ENCODE data around the gene AQP6.

DNA sequence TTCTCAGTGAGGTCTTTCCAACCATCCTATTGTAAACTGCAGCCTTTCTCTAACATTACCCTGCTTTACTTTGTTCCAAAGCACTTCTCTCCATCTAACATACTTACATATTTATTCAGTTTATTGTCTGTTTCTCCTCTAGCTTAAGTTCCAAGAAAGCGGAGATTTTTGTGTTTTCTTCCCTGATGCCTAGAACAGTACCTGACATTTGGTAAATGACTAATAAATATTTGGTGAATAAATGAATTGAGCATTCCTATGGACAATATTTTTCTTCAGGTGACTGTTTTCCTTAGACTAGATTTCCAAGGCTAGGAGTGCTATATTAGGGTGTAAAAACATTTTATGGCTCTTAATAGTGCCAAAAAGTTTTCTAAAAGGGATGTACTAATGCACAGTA is 50.2 kb downstream of the AQP6 start:
- TF ChIP-seq, protein P1, sequence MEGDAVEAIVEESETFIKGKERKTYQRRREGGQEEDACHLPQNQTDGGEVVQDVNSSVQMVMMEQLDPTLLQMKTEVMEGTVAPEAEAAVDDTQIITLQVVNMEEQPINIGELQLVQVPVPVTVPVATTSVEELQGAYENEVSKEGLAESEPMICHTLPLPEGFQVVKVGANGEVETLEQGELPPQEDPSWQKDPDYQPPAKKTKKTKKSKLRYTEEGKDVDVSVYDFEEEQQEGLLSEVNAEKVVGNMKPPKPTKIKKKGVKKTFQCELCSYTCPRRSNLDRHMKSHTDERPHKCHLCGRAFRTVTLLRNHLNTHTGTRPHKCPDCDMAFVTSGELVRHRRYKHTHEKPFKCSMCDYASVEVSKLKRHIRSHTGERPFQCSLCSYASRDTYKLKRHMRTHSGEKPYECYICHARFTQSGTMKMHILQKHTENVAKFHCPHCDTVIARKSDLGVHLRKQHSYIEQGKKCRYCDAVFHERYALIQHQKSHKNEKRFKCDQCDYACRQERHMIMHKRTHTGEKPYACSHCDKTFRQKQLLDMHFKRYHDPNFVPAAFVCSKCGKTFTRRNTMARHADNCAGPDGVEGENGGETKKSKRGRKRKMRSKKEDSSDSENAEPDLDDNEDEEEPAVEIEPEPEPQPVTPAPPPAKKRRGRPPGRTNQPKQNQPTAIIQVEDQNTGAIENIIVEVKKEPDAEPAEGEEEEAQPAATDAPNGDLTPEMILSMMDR (IDR thresholded peaks at IDR 0.05 in 8 of 11, conservative IDR thresholded peaks at IDR 0.05 in 3 of 11): no peak
- no peak for TF ChIP-seq POLR2AphosphoS5 (IDR thresholded peaks at IDR 0.05)
- no peak for TF ChIP-seq POLR2A (IDR thresholded peaks at IDR 0.05)

Measured in spleen (tissue), 7 donors.